Suprapubic skin (tissue), 4 donors: ENCODE data around the gene ZNF491.
"Not testable (repeated sequence)": the region's sequence is repeated elsewhere in the genome, so short reads cannot be mapped to it uniquely, and the experiment has no call there.

Experiments used
- EP300 ChIP-seq: sonication (generic); formaldehyde crosslinking; IDR thresholded peaks from one replicate; pipeline ENCODE4 v1.6.1; 2017; ENCODE audit warnings: antibody characterized with exemption
- POLR2A ChIP-seq, 2 donors: fragments of 450-650 bp; IDR thresholded peaks; one replicate each; pipeline ENCODE4 v1.6.1; 2017; ENCODE audit warnings: antibody characterized with exemption in 2 of 2, mild to moderate bottlenecking in 2 of 2, moderate library complexity in 2 of 2
- POLR2AphosphoS5 ChIP-seq, 3 donors: sonication (generic); formaldehyde crosslinking; IDR thresholded peaks; one replicate each; pipeline ENCODE4 v1.6.1; 2017; ENCODE audit warnings: antibody characterized with exemption in 3 of 3
- TF ChIP-seq, protein P1 (sequence below), 2 donors: fragments of 200-600 bp in 1 of 2; fragments of 450-650 bp in 1 of 2; sonication (generic) in 1 of 2; IDR thresholded peaks; one replicate each; pipeline ENCODE4 v1.5.1; 2016 to 2019; ENCODE audit warnings: antibody characterized with exemption in 2 of 2, mild to moderate bottlenecking in 1 of 2, moderate library complexity in 1 of 2

DNA sequence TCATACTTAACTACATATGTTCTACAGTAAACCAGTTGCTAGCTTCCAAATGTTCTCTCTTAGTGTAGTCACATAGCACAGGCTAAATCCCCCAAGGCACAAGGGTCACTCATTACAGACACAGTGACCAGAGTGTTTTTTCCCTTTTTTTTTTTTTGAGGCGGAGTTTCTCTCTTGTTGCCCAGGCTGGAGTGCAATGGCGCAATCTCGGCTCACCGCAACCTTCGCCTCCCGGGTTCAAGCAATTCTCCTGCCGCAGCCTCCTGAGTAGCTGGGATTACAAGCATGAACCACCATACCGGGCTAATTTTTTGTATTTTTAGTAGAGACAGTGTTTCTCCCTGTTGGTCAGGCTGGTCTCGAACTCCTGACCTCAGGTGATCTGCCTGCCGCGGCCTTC is 21.7 kb upstream of the ZNF491 start:
- not testable (repeated sequence) for TF ChIP-seq POLR2A (IDR thresholded peaks at IDR 0.05); POLR2AphosphoS5 (IDR thresholded peaks at IDR 0.05); EP300
- TF ChIP-seq, protein P1, sequence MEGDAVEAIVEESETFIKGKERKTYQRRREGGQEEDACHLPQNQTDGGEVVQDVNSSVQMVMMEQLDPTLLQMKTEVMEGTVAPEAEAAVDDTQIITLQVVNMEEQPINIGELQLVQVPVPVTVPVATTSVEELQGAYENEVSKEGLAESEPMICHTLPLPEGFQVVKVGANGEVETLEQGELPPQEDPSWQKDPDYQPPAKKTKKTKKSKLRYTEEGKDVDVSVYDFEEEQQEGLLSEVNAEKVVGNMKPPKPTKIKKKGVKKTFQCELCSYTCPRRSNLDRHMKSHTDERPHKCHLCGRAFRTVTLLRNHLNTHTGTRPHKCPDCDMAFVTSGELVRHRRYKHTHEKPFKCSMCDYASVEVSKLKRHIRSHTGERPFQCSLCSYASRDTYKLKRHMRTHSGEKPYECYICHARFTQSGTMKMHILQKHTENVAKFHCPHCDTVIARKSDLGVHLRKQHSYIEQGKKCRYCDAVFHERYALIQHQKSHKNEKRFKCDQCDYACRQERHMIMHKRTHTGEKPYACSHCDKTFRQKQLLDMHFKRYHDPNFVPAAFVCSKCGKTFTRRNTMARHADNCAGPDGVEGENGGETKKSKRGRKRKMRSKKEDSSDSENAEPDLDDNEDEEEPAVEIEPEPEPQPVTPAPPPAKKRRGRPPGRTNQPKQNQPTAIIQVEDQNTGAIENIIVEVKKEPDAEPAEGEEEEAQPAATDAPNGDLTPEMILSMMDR (IDR thresholded peaks at IDR 0.05): not testable (repeated sequence)
